ENCODE results near the gene CA5A. TPM values are rescaled to one million over a fixed set of nuclear protein-coding genes. Genes with fewer than 3 reads are reported as not detected.

CA5A gene
- total RNA-seq, 4 donors from 2014 or later, result not detected

- no peak overlapping the region for H3K27ac ChIP-seq
- no peaks in the 10 kb centered on the region for H3K36me3 ChIP-seq
- H3K9me3 ChIP-seq, result peaks cover 0 to 17% of the 10 kb centered on the region in 2 donors
- TF ChIP-seq, protein P1, sequence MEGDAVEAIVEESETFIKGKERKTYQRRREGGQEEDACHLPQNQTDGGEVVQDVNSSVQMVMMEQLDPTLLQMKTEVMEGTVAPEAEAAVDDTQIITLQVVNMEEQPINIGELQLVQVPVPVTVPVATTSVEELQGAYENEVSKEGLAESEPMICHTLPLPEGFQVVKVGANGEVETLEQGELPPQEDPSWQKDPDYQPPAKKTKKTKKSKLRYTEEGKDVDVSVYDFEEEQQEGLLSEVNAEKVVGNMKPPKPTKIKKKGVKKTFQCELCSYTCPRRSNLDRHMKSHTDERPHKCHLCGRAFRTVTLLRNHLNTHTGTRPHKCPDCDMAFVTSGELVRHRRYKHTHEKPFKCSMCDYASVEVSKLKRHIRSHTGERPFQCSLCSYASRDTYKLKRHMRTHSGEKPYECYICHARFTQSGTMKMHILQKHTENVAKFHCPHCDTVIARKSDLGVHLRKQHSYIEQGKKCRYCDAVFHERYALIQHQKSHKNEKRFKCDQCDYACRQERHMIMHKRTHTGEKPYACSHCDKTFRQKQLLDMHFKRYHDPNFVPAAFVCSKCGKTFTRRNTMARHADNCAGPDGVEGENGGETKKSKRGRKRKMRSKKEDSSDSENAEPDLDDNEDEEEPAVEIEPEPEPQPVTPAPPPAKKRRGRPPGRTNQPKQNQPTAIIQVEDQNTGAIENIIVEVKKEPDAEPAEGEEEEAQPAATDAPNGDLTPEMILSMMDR (IDR thresholded peaks at IDR 0.05), result no peak
- TF ChIP-seq POLR2A (IDR thresholded peaks at IDR 0.05), result no peak
- no peaks in the 10 kb centered on the region for H3K27me3 ChIP-seq
- no peaks in the 10 kb centered on the region for H3K4me1 ChIP-seq
- no peak for DNase-seq
- intact Hi-C loops (cut with DNase I; ENCODE audit: low total_unique reads), result no loop called here
- no peak overlapping the region for H3K4me3 ChIP-seq
Observed at GRCh38 chr16:87974178-87974577, 37.8 kb upstream of the CA5A start.

GRCh38 chr16:87973717-87974116 lies 37.4 kb upstream of the CA5A start:
- Histone ChIP-seq H3K4me1 (no peaks in the 10 kb centered on the region), H3K27ac (no peak overlapping the region), H3K27me3 (no peaks in the 10 kb centered on the region), H3K36me3 (no peaks in the 10 kb centered on the region), H3K9me3 (peaks cover 0 to 17% of the 10 kb centered on the region in 2 donors), H3K4me3 (no peak overlapping the region)
- no peak for TF ChIP-seq POLR2A (IDR thresholded peaks at IDR 0.05)
- TF ChIP-seq, protein P1 (IDR thresholded peaks at IDR 0.05), result no peak
- intact Hi-C loops (cut with DNase I; ENCODE audit: low total_unique reads), result no loop called here
- no peak for DNase-seq

DNA sequence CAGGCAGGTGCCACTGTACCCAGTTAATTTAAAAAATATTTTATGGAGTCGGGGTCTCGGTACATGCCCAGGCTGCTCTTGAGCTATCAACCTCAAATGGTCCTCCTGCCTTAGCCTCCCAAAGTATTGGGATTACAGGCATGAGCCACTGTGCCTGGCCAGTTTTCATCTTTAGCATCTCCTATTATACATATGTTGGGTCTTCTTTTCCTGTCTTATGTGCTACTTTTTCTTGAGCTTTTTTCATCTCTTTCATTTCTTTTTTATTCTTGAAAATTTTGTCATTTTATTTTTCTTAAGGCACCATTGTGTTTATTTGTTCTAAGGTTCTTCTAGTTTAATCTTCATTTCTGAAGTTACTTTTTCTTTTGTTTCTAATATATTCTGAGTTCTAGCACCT lies 35.6 kb upstream of the CA5A start:
- intact Hi-C loops (cut with DNase I; ENCODE audit: low total_unique reads), result no loop called here
- H3K4me3 ChIP-seq, result no peak overlapping the region
- H3K27me3 ChIP-seq, result no peaks in the 10 kb centered on the region
- peaks cover under 1% of the 10 kb centered on the region in 2 donors for H3K4me1 ChIP-seq
- no peaks in the 10 kb centered on the region for H3K36me3 ChIP-seq
- peaks cover 0 to 17% of the 10 kb centered on the region in 2 donors for H3K9me3 ChIP-seq
- no peak for TF ChIP-seq POLR2A (IDR thresholded peaks at IDR 0.05)
- TF ChIP-seq, protein P1 (IDR thresholded peaks at IDR 0.05), result no peak
- no peak for DNase-seq
- no peak overlapping the region for H3K27ac ChIP-seq

DNA sequence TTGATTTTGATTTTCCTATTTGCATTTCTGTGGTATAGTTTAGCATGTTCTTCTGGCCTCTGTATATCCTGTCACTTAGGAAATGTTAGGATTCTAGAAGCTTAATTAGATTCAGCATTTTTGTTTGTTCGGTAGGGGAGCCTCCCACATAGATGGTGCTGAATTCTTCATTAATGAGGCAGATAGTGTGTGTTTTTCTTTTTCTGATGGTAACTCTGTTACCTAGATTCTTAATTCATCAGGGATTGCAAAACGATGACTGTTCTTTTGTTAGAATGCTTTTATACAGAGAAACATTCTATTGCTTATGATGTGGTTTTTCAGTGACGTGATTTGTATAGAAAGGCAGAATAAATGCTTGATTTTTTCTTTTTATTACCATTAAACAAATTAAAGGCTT lies 33.9 kb upstream of the CA5A start:
- TF ChIP-seq POLR2A (IDR thresholded peaks at IDR 0.05), result no peak
- TF ChIP-seq, protein P1 (IDR thresholded peaks at IDR 0.05), result no peak
- intact Hi-C loops (cut with DNase I; ENCODE audit: low total_unique reads), result no loop called here

DNA sequence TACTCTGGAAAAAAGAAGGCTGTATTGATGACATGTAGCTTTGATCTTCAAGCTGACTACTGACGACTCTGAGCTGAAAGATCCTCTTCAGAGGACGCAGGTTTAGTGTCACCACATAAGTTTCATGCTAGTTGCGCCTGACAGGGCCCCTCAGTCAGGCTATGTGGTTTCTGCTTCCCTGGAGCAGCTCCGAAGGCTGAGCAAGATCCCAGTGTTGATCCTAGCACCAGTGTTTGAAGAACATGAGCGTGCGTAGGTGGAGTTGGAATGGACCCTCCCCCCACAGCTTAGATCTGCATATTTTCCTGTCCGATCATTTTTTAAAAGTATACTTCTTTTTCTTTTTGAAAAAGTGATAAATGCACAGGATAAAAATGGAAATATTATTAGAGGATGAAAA lies 32.2 kb upstream of the CA5A start:
- H3K27ac ChIP-seq, result no peak overlapping the region
- no peaks in the 10 kb centered on the region for H3K36me3 ChIP-seq
- TF ChIP-seq, protein P1 (IDR thresholded peaks at IDR 0.05), result no peak
- no peak for TF ChIP-seq POLR2A (IDR thresholded peaks at IDR 0.05)
- intact Hi-C loops (cut with DNase I; ENCODE audit: low total_unique reads), result no loop called here
- no peaks in the 10 kb centered on the region for H3K27me3 ChIP-seq
- H3K9me3 ChIP-seq, result peaks cover 0 to 17% of the 10 kb centered on the region in 2 donors
- H3K4me3 ChIP-seq, result no peak overlapping the region
- no peak for DNase-seq
- peaks cover 9 to 12% of the 10 kb centered on the region in 2 donors for H3K4me1 ChIP-seq

More for the DNA sequence above, 33.9 kb upstream of the CA5A start:
- H3K36me3 ChIP-seq, result no peaks in the 10 kb centered on the region
- no peak overlapping the region for H3K4me3 ChIP-seq
- H3K4me1 ChIP-seq, result peaks cover 9 to 12% of the 10 kb centered on the region in 2 donors
- DNase-seq, result no peak
- H3K9me3 ChIP-seq, result peaks cover 0 to 17% of the 10 kb centered on the region in 2 donors
- no peak overlapping the region for H3K27ac ChIP-seq
- no peaks in the 10 kb centered on the region for H3K27me3 ChIP-seq

All from uterus (tissue), 4 donors.